Amniotic epithelial cell (primary cell): ENCODE data around the gene ABCA2.

Experiments used
- DNase-seq: peaks from one replicate; pipeline ENCODE4 v3.0.0-alpha.2; 2010; ENCODE audit warnings: low read depth

The ABCA2 gene

GRCh38 chr9:136964171-136964689 is 63.8 kb downstream of the ABCA2 start:
- no peak for DNase-seq

GRCh38 chr9:136963751-136964150 is 64.3 kb downstream of the ABCA2 start:
- DNase-seq, result no peak

GRCh38 chr9:136963341-136963740 is 64.7 kb downstream of the ABCA2 start:
- DNase-seq, result no peak

- no peak for DNase-seq
These were observed 65.3 kb downstream of the ABCA2 start for GRCh38 chr9:136962701-136963248.

- DNase-seq, result no peak
These were observed 65.9 kb downstream of the ABCA2 start for GRCh38 chr9:136962163-136962562.

GRCh38 chr9:136961279-136962065 is 66.6 kb downstream of the ABCA2 start:
- DNase-seq, result no peak

- DNase-seq, result no peak
These were observed 67.1 kb downstream of the ABCA2 start for GRCh38 chr9:136960938-136961275.

GRCh38 chr9:136960212-136960937 is 67.7 kb downstream of the ABCA2 start:
- DNase-seq, result no peak

- no peak for DNase-seq
These were observed 68.9 kb downstream of the ABCA2 start for GRCh38 chr9:136958898-136959850.

- no peak for DNase-seq
These were observed 69.6 kb downstream of the ABCA2 start for GRCh38 chr9:136958473-136958872.

- DNase-seq, result no peak
These were observed 70.1 kb downstream of the ABCA2 start for GRCh38 chr9:136957901-136958300.

- no peak for DNase-seq
These were observed 70.6 kb downstream of the ABCA2 start for GRCh38 chr9:136957461-136957860.
